GM12873 (cell line): Measurements from ENCODE around the gene LGALS16.

Experiments
- CTCF ChIP-seq: IDR thresholded peaks from 2 replicates; pipeline ENCODE4 v1.5.1; 2012; ENCODE audit warnings: low read depth, mild to moderate bottlenecking, moderate library complexity, low read length, control low read depth; ENCODE audit not compliant: insufficient read depth; ENCODE audit errors: missing control alignments

Gene LGALS16

GRCh38 chr19:39660661-39661060 lies 4.9 kb downstream of the LGALS16 start:
- TF ChIP-seq CTCF, result no peak

GRCh38 chr19:39661565-39661964 lies 5.9 kb downstream of the LGALS16 start:
- TF ChIP-seq CTCF, result no peak

- TF ChIP-seq CTCF, result no peak
These were observed 15.3 kb downstream of the LGALS16 start for GRCh38 chr19:39670998-39671397.

DNA sequence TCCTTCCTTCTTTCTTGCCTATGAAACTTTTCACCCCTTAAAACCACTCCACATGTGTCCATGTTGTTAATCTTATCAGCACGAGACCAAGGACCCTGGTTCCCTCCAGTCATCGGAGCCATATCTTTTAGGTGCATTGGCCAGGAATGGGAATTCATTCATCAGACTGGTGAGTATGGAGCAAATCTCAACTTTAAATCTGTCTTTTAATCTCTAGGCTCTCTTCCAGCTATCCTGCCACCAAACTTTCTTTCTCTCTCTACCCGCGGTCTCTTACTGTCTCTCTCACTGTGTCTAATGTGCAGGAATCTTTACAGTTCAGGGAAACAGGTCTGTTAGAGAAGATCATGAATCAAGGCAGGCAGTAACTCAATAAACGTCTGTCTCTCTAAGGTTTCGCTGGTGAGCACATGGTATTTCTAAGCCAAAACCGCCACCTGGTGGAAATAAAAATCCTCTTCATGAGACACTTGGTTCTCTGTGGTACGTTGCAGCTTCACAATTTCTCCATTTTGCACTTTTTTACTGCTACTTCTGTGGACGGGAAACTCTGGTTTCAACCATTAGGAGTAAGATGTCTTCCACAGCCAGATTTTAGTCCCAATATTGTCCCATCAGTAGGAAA lies 16.1 kb downstream of the LGALS16 start:
- TF ChIP-seq CTCF, result peak; percentile 71

DNA sequence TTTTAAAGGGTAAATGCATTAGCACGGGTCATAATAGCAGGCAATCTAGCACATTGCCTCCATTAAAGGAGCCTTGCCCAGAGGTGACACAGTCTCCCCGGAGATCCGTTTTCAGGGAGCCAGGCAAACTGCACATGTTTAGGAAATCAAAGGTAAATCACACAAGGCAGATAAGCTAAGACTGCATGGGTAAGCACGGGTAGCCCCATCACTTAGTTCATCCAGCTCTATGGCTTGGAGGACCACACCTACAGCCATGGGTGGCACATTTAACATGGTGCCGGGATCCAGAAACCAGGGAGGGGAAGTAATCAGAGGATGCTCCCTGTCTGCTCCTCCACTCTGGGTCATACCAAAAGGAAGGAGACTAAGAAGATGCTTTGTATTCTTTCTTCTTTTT lies 16.8 kb downstream of the LGALS16 start:
- no peak for TF ChIP-seq CTCF

DNA sequence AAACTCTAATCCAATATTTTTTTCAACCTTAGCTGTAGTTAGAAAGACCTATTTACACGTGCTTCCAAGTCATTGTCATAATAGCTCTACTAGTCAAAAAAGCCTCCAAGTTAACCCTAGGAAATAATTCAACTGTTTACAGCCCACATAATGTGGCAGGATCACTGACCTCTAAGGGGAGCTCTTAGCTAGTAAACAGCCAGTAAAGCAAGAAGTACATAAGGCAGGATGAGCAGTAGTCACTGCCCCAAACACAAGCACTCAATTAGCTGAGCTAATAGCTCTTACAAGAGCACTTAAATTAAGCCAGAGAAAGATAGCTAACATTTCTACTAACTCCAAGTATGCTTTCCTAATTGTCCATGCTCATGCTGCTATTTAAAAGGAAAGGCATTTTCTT lies 18.1 kb downstream of the LGALS16 start:
- peak; percentile 62 for TF ChIP-seq CTCF

DNA sequence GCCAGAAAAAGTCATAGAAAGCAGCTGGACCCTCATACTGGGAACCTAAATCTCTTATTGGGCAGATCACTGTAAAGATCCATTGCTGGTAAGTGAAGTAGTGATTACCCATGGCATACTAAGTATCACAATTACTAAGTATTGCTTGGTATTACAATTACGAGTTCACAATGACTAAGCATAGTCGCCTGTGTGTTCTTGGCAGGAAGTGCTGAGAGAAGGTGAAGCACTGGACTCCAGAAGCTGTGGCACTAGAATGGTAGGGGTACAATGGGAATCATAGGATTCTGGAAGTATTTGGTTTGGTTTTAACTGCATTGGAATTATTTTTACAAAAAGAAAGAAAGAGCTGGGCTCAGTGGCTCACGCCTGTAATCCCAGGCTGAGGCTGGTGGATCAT lies 20.3 kb downstream of the LGALS16 start:
- no peak for TF ChIP-seq CTCF
